ENCODE measurements around the gene CST3.

- no peak for TF ChIP-seq EZH2phosphoT487 (IDR thresholded peaks at IDR 0.05; ENCODE audit: insufficient read depth, low read depth)
- no peak for TF ChIP-seq EZH2 (IDR thresholded peaks at IDR 0.05; ENCODE audit: insufficient read depth, poor library complexity, severe bottlenecking)
Measured at GRCh38 chr20:23638309-23638708, 554 bp upstream of the CST3 start.

All from GM23248 (cell line).